Measurements from ENCODE around the gene SPATA32. TPM values are rescaled to one million over a fixed set of nuclear protein-coding genes. Genes with fewer than 3 reads are reported as not detected.

Gene SPATA32
- total RNA-seq, 1 donor from 2014 or later: 0.24 TPM

DNA sequence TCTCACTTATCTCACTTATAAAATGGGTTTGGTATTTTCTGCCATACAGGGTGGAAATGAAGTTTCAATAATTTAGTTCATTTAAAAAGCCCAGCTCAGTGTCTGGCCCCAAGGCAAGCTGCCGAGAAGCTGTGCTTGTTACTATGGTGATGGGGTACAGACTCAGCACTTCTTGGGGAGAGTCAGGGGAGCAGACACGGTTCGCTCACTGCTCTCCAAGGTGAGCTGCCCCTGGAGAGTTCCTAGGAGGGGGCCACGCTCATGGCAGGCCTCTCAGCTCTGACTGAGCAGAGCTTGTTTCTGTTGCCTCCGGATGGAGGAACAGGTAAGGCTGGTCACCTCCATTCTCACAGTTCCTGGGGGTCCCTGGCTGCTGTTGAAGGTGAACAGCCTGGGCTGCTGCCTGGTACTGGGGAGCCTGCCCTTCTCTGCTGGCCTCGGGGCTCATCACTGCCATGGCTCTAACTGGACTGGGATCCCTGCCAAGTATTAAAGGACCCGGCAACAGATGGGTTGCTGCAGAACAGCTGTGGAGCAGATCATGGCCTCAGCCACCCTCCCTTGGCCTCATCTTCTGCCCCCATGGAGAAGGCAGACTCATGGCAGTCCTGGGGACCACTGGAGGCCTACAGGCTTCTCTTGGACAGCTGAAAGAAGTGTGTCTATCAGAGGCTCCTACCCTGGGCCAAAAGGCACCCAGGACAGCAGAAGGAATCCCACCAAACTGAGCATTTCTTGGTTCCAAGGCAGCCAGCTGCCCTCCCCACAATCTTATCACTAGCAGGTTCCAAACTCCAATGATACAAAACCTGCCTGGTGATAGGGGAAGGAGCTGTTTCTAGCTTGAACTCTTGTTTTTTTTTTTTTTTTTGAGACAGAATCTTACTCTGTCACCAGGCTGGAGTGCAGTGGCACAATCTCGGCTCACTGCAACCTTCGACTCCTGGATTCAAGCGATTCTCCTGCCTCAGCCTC is 25.9 kb upstream of the SPATA32 start:
- DNase-seq (ENCODE audit: low spot score, unreplicated experiment): no peak
- H3K27me3 Mint-ChIP-seq: no peaks in the 10 kb centered on the region

DNA sequence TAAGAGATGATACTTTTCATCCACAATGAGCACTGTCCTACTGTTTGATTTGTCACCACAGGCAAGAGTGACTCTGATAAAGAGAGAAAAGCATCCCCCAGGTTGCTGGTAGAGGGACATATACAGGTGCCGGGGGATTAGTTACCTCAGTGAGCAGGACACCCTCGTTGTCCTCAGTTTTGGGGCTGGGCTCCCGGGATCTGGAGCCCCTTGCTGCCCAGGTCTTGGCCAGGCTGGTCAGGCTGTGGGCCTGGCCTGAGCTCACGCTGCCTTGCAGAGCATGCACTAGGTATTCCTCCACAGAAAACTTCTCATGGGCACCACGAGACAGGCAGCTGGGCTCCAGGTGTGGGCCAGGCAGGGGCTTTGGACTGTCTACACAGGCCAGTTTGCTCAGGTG is 24.4 kb upstream of the SPATA32 start:
- peaks cover 12% of the 10 kb centered on the region for H3K36me3 Mint-ChIP-seq (ENCODE audit: insufficient read depth)
- no peaks in the 10 kb centered on the region for H3K27me3 Mint-ChIP-seq
- DNase-seq (ENCODE audit: low spot score, unreplicated experiment): no peak

More for the DNA sequence above, 25.9 kb upstream of the SPATA32 start:
- H3K4me1 Mint-ChIP-seq (ENCODE audit: low read depth): no peaks in the 10 kb centered on the region
- H3K9me3 Mint-ChIP-seq (ENCODE audit: low read depth): no peaks in the 10 kb centered on the region
- H3K27ac Mint-ChIP-seq: no peak overlapping the region
- H3K36me3 Mint-ChIP-seq (ENCODE audit: insufficient read depth): peaks cover 12% of the 10 kb centered on the region
- TF ChIP-seq, protein P1, sequence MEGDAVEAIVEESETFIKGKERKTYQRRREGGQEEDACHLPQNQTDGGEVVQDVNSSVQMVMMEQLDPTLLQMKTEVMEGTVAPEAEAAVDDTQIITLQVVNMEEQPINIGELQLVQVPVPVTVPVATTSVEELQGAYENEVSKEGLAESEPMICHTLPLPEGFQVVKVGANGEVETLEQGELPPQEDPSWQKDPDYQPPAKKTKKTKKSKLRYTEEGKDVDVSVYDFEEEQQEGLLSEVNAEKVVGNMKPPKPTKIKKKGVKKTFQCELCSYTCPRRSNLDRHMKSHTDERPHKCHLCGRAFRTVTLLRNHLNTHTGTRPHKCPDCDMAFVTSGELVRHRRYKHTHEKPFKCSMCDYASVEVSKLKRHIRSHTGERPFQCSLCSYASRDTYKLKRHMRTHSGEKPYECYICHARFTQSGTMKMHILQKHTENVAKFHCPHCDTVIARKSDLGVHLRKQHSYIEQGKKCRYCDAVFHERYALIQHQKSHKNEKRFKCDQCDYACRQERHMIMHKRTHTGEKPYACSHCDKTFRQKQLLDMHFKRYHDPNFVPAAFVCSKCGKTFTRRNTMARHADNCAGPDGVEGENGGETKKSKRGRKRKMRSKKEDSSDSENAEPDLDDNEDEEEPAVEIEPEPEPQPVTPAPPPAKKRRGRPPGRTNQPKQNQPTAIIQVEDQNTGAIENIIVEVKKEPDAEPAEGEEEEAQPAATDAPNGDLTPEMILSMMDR (IDR thresholded peaks at IDR 0.05; ENCODE audit: unreplicated experiment): no peak
- H3K4me3 Mint-ChIP-seq (ENCODE audit: low read depth): no peak overlapping the region

DNA sequence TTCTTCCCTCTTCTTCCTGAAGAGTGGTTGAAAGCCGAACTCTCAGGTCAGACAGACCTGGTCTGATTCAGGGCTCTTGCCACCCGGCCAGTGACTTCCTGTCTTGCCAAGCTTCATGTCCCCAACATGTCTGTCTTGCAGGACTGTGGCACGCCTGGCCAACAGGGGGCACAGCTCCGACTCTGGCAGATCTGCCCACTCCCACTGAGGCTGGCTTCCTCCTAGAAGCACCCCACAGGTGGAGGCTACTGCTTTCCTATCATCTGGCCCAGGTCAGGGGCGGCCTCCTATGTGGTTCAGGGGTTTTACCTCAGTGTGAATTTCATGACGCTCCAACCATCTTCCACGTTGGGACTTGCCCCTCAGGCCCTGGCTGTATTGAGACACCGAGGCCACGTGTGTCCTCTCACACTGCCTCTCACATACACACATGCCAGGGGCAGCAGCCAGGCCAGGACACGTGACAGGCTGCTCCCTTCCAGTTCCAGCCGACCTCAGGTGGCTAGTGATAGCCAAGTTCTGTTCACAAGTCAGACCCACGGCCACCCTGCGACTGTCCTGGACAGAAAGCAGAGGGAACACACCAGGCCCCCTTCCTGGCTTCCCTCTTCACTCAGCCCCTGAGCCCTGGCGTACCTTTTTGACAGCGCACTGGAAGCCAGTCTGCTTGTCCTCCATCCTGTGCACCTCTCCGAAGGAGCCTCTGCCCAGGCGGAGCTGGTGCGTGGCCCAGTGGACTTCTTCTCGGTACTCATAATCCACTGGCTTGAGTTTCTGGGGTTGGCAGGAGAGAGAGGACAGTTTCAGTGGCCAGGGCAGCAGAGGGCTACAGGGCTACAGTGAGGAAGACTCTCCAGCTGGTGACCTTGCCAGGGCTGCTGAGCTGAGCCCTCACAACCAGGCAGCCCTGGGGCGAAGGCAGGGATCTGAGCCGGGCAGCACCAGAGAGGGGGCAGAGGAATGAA is 22.6 kb upstream of the SPATA32 start:
- Mint-ChIP-seq H3K4me1 (ENCODE audit: low read depth) (no peaks in the 10 kb centered on the region), H3K27me3 (no peaks in the 10 kb centered on the region), H3K4me3 (ENCODE audit: low read depth) (no peak overlapping the region), H3K36me3 (ENCODE audit: insufficient read depth) (peaks cover 14% of the 10 kb centered on the region), H3K9me3 (ENCODE audit: low read depth) (no peaks in the 10 kb centered on the region), H3K27ac (peak overlapping the region; percentile 65)
- TF ChIP-seq, protein P1 (IDR thresholded peaks at IDR 0.05; ENCODE audit: unreplicated experiment): peak; percentile 19
- no peak for DNase-seq (ENCODE audit: low spot score, unreplicated experiment)

More for the DNA sequence above, 24.4 kb upstream of the SPATA32 start:
- Mint-ChIP-seq H3K4me1 (ENCODE audit: low read depth) (no peaks in the 10 kb centered on the region), H3K27ac (no peak overlapping the region), H3K4me3 (ENCODE audit: low read depth) (no peak overlapping the region), H3K9me3 (ENCODE audit: low read depth) (no peaks in the 10 kb centered on the region)
- TF ChIP-seq, protein P1 (IDR thresholded peaks at IDR 0.05; ENCODE audit: unreplicated experiment): no peak

DNA sequence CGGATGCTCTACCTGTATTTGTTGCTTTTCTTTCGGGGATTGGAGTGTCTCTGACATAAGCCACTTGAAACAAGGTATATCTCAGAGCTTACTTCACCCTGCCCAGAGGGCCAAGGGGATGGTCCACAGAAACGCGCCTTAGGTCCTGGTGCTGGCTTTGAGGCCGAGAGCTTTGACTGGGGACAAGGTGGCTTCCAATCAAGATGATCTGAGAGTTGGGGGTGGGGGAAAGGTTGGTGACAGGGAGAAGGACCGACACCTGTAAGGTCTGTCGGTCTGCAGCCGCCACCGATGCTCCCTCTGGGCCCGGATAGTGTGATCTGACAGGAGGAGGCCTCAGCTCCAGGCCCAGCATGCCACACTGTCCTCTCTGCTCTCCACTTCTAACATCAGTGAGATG is 21.8 kb upstream of the SPATA32 start:
- Mint-ChIP-seq H3K4me3 (ENCODE audit: low read depth) (no peak overlapping the region), H3K27me3 (no peaks in the 10 kb centered on the region), H3K9me3 (ENCODE audit: low read depth) (no peaks in the 10 kb centered on the region), H3K27ac (no peak overlapping the region), H3K36me3 (ENCODE audit: insufficient read depth) (peaks cover 14% of the 10 kb centered on the region), H3K4me1 (ENCODE audit: low read depth) (no peaks in the 10 kb centered on the region)
- DNase-seq (ENCODE audit: low spot score, unreplicated experiment): no peak
- TF ChIP-seq, protein P1 (IDR thresholded peaks at IDR 0.05; ENCODE audit: unreplicated experiment): no peak

Measured in progenitor cell of endocrine pancreas (in vitro differentiated cells).